GM18907 (cell line): ENCODE data around the gene MIER2.
"Not testable (repeated sequence)": the region's sequence is repeated elsewhere in the genome, so short reads cannot be mapped to it uniquely, and the experiment has no call there.

Experiments
- ATAC-seq: cut with Tn5 transposase; IDR thresholded peaks from one replicate; pipeline ENCODE4 v1.9.1; 2021; ENCODE audit warnings: mild to moderate bottlenecking, moderate library complexity; ENCODE audit not compliant: unreplicated experiment

MIER2 gene

GRCh38 chr19:262125-262524 is 82.5 kb downstream of the MIER2 start:
- no peak for ATAC-seq

DNA sequence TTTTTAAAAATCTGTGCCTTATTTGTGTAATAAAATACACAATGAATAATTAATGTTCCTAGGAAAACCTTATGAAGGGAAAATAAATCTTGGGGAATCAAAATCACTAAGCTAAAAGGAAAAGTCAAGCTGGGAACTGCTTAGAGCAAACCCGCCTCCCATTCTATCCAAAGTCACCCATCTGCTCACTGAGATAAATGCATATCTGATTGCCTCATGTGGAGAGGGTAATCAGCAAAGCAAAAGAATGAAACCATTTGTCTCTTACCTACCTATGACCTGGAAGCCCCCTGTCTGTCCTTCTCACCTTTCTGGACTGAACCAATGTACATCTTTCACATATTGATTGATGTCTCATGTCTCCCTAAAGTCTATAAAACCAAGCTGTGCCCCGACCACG is 87.8 kb downstream of the MIER2 start:
- ATAC-seq: not testable (repeated sequence)
